HepG2 (cell line): ENCODE results near the gene YIPF3. TPM values are rescaled to one million over a fixed set of nuclear protein-coding genes. Genes with fewer than 3 reads are reported as not detected.

ENCODE experiments used
- ATF7 ChIP-seq, 2 experiments: fragments of 450-650 bp in 1 of 2; sonication (generic) in 1 of 2; formaldehyde crosslinking in 1 of 2; IDR thresholded peaks; 2 replicates each; pipeline versions ENCODE4 v1.4.0 to v1.6.1; 2016 to 2020; ENCODE audit warnings: antibody characterized with exemption in 1 of 2, mild to moderate bottlenecking in 1 of 2, missing genetic modification reagents in 1 of 2
- ATF7-NPFF ChIP-seq: sonication (generic); formaldehyde crosslinking; IDR thresholded peaks from 2 replicates; pipeline ENCODE4 v1.8.1; 2023; ENCODE audit warnings: mild to moderate bottlenecking, low read depth, missing genetic modification reagents, moderate library complexity
- HOXA3 ChIP-seq: sonication (generic); formaldehyde crosslinking; IDR thresholded peaks from 2 replicates; pipeline ENCODE4 v1.5.0; 2020; ENCODE audit warnings: missing genetic modification reagents
- RFX5 ChIP-seq: IDR thresholded peaks from 2 replicates; pipeline ENCODE4 v1.6.1; 2011; ENCODE audit warnings: low read depth, low read length, improper control_type of control experiment
- TAF1 ChIP-seq: sonication (generic); formaldehyde crosslinking; IDR thresholded peaks from 2 replicates; pipeline ENCODE4 v1.4.0; 2020; ENCODE audit warnings: missing genetic modification reagents
- THAP11 ChIP-seq: IDR thresholded peaks from 2 replicates; pipeline ENCODE4 v1.6.1; 2016; ENCODE audit warnings: missing biosample characterization, missing genetic modification reagents
- U2AF2 ChIP-seq: fragments of 200-400 bp; formaldehyde crosslinking; IDR thresholded peaks from 2 replicates; pipeline ENCODE4 v1.6.1; 2017; ENCODE audit warnings: low read depth, mild to moderate bottlenecking, low read length
- ZFP82 ChIP-seq: sonication (generic); formaldehyde crosslinking; IDR thresholded peaks from 2 replicates; pipeline ENCODE4 v1.5.1; 2020; ENCODE audit warnings: mild to moderate bottlenecking, missing genetic modification reagents, borderline replicate concordance
- ZNF124 ChIP-seq: sonication (generic); formaldehyde crosslinking; IDR thresholded peaks from 2 replicates; pipeline ENCODE4 v1.4.0; 2020; ENCODE audit warnings: missing genetic modification reagents
- ZNF713 ChIP-seq: sonication (generic); formaldehyde crosslinking; IDR thresholded peaks from 2 replicates; pipeline ENCODE4 v1.4.0; 2020; ENCODE audit warnings: mild to moderate bottlenecking, missing genetic modification reagents
- ZNF841 ChIP-seq: sonication (generic); formaldehyde crosslinking; IDR thresholded peaks from 2 replicates; pipeline ENCODE4 v1.8.1; 2023; ENCODE audit warnings: missing genetic modification reagents, borderline replicate concordance
- polyA plus RNA-seq, 8 experiments: library from polyadenylated mRNA; depleted of rRNA in 3 of 8; stranded (reverse) in 7 of 8; unstranded in 1 of 8; fragments of >200 nt; fragmentation: Illumina TruSeq in 4 of 8; extraction: Trizol in 4 of 8; gene quantifications; 2 replicates each; pipeline versions ENCODE4 v1.2.1 to v1.2.3, GENCODE V29; 2011 to 2016; ENCODE audit warnings: low read depth in 4 of 8, missing spikeins in 1 of 8, mixed read lengths in 1 of 8; ENCODE audit not compliant: insufficient read depth in 1 of 8
- total RNA-seq, 5 experiments: library from RNA; depleted of rRNA; stranded (reverse); fragments of >200 nt; fragmentation: Illumina TruSeq; extraction: Trizol; gene quantifications; 2 replicates each; pipeline ENCODE4 v1.2.3, GENCODE V29; 2016; ENCODE audit warnings: low read depth in 1 of 5
- TF ChIP-seq, protein P1 (sequence below): sonication (generic); formaldehyde crosslinking; IDR thresholded peaks from 2 replicates; pipeline ENCODE4 v1.4.0; 2020; ENCODE audit warnings: missing genetic modification reagents
- TF ChIP-seq, protein P2 (sequence below): sonication (generic); formaldehyde crosslinking; IDR thresholded peaks from 2 replicates; pipeline ENCODE4 v1.5.1; 2020; ENCODE audit warnings: missing genetic modification reagents, mild to moderate bottlenecking, borderline replicate concordance
- TF ChIP-seq, protein P3 (sequence below): sonication (generic); formaldehyde crosslinking; IDR thresholded peaks from 2 replicates; pipeline ENCODE4 v1.8.1; 2022; ENCODE audit warnings: low read depth, mild to moderate bottlenecking, missing genetic modification reagents
- TF ChIP-seq, protein P4 (sequence below): IDR thresholded peaks from 2 replicates; pipeline ENCODE4 v1.6.1; 2016; ENCODE audit warnings: low read depth, control low read depth
- TF ChIP-seq, protein P5 (sequence below): sonication (generic); formaldehyde crosslinking; IDR thresholded peaks from 2 replicates; pipeline ENCODE4 v1.4.0; 2020; ENCODE audit warnings: missing genetic modification reagents, mild to moderate bottlenecking, borderline replicate concordance

The YIPF3 gene
- total and polyA plus RNA-seq, 2 of the 13 experiments (the other 11 are each of a cell fraction or from before 2014, with no cell fraction given), result 107 to 206 TPM

DNA sequence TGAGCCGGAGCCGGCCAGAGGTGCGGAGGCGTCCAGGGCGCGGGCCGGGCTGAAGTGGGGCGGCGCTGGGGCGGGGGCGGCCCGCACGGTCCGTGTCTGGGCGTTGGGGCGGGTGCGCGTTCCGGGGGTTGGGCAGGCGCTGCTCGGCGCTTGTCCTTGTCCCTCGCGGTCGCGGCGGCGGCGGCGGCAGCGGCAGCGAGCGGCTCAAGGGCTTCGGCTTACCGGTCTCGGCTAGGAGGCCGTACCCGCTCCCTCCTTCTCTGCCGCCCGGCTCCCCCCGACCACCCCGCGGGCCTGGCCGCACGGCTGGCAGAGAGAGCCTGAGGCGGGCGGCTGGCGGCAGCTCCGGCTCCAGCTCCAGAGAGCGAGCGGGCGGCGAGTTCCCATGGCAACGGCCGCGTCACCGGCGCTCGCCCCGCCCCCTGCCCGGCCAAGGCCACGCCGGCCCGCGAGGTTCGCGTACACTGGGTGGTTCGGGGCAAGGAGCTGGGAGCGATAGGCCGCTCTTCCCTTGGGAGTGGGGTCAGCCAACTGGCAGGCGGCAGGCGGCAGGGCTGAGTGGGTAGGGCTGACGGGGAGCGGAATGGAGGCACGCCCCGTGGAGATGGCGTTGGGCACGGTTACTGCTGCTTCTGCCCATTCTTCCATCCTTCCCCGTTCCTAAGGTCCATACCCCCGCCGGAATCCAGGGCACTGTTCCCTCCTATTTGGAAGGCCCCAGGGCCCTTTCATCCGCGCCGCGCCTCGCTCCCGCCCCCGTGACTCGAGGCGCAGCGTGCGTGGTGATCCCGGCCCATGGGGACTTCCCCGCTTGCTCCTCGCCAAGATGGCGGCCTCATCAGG lies 6.5 kb downstream of the YIPF3 start, which contains the start of gene LRRC73 (continued):
- TF ChIP-seq, protein P1, sequence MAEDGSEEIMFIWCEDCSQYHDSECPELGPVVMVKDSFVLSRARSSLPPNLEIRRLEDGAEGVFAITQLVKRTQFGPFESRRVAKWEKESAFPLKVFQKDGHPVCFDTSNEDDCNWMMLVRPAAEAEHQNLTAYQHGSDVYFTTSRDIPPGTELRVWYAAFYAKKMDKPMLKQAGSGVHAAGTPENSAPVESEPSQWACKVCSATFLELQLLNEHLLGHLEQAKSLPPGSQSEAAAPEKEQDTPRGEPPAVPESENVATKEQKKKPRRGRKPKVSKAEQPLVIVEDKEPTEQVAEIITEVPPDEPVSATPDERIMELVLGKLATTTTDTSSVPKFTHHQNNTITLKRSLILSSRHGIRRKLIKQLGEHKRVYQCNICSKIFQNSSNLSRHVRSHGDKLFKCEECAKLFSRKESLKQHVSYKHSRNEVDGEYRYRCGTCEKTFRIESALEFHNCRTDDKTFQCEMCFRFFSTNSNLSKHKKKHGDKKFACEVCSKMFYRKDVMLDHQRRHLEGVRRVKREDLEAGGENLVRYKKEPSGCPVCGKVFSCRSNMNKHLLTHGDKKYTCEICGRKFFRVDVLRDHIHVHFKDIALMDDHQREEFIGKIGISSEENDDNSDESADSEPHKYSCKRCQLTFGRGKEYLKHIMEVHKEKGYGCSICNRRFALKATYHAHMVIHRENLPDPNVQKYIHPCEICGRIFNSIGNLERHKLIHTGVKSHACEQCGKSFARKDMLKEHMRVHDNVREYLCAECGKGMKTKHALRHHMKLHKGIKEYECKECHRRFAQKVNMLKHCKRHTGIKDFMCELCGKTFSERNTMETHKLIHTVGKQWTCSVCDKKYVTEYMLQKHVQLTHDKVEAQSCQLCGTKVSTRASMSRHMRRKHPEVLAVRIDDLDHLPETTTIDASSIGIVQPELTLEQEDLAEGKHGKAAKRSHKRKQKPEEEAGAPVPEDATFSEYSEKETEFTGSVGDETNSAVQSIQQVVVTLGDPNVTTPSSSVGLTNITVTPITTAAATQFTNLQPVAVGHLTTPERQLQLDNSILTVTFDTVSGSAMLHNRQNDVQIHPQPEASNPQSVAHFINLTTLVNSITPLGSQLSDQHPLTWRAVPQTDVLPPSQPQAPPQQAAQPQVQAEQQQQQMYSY (CRISPR knock-in tag), result no peak
- peak; percentile 60 for TF ChIP-seq HOXA3 (CRISPR knock-in tag)
- TF ChIP-seq U2AF2, result 0 out of 2 replicates have a peak, but pooled peaks have one; percentile 74
- 0 out of 2 replicates have a peak, but pooled peaks have one; percentile 58 for TF ChIP-seq ZFP82 (CRISPR knock-in tag)
- peak; percentile 56 for TF ChIP-seq THAP11 (CRISPR knock-in tag)
- peak; percentile 58; the same call in 1 of the 2 replicates for TF ChIP-seq ATF7-NPFF
- peak; percentile 75; the same call in 1 of the 2 replicates for TF ChIP-seq ZNF713 (CRISPR knock-in tag)
- no peak for TF ChIP-seq ATF7 (IDR thresholded peaks at IDR 0.05)
- 0 out of 2 replicates have a peak, but pooled peaks have one; percentile 72 for TF ChIP-seq ATF7 (CRISPR knock-in tag; IDR thresholded peaks at IDR 0.05)
- no peak for TF ChIP-seq ZNF124
- TF ChIP-seq, protein P2, sequence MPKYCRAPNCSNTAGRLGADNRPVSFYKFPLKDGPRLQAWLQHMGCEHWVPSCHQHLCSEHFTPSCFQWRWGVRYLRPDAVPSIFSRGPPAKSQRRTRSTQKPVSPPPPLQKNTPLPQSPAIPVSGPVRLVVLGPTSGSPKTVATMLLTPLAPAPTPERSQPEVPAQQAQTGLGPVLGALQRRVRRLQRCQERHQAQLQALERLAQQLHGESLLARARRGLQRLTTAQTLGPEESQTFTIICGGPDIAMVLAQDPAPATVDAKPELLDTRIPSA (CRISPR knock-in tag), result 0 out of 2 replicates have a peak, but pooled peaks have one; percentile 15
- TF ChIP-seq, protein P3, sequence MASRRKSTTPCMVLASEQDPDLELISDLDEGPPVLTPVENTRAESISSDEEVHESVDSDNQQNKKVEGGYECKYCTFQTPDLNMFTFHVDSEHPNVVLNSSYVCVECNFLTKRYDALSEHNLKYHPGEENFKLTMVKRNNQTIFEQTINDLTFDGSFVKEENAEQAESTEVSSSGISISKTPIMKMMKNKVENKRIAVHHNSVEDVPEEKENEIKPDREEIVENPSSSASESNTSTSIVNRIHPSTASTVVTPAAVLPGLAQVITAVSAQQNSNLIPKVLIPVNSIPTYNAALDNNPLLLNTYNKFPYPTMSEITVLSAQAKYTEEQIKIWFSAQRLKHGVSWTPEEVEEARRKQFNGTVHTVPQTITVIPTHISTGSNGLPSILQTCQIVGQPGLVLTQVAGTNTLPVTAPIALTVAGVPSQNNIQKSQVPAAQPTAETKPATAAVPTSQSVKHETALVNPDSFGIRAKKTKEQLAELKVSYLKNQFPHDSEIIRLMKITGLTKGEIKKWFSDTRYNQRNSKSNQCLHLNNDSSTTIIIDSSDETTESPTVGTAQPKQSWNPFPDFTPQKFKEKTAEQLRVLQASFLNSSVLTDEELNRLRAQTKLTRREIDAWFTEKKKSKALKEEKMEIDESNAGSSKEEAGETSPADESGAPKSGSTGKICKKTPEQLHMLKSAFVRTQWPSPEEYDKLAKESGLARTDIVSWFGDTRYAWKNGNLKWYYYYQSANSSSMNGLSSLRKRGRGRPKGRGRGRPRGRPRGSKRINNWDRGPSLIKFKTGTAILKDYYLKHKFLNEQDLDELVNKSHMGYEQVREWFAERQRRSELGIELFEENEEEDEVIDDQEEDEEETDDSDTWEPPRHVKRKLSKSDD (CRISPR knock-in tag), result peak; percentile 72
- TF ChIP-seq RFX5, result peak; percentile 98
- TF ChIP-seq ZNF841, result no peak
- TF ChIP-seq, protein P4, sequence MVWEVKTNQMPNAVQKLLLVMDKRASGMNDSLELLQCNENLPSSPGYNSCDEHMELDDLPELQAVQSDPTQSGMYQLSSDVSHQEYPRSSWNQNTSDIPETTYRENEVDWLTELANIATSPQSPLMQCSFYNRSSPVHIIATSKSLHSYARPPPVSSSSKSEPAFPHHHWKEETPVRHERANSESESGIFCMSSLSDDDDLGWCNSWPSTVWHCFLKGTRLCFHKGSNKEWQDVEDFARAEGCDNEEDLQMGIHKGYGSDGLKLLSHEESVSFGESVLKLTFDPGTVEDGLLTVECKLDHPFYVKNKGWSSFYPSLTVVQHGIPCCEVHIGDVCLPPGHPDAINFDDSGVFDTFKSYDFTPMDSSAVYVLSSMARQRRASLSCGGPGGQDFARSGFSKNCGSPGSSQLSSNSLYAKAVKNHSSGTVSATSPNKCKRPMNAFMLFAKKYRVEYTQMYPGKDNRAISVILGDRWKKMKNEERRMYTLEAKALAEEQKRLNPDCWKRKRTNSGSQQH, result peak; percentile 54; the same call in 1 of the 2 replicates
- 0 out of 2 replicates have a peak, but pooled peaks have one; percentile 15 for TF ChIP-seq TAF1
- TF ChIP-seq, protein P5, sequence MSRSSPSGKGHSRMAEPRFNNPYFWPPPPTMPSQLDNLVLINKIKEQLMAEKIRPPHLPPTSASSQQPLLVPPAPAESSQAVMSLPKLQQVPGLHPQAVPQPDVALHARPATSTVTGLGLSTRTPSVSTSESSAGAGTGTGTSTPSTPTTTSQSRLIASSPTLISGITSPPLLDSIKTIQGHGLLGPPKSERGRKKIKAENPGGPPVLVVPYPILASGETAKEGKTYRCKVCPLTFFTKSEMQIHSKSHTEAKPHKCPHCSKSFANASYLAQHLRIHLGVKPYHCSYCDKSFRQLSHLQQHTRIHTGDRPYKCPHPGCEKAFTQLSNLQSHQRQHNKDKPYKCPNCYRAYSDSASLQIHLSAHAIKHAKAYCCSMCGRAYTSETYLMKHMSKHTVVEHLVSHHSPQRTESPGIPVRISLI (CRISPR knock-in tag), result peak; percentile 48; the same call in 1 of the 2 replicates
